C4-2B (cell line): ENCODE data around the gene CCDC92.

ENCODE experiments used
- CTCF ChIP-seq: fragments of 450-650 bp; conservative IDR thresholded peaks from 2 replicates; pipeline ENCODE4 v1.5.1; 2017; ENCODE audit warnings: mild to moderate bottlenecking
- ZFX ChIP-seq: fragments of 450-650 bp; IDR thresholded peaks from 2 replicates; pipeline ENCODE4 v1.6.1; 2017

GRCh38 chr12:123899368-123899767, 73.3 kb downstream of the CCDC92 start:
- TF ChIP-seq CTCF (no peak), ZFX (no peak)
